8988T (cell line): ENCODE data around the gene TIMM21.

Experiments used
- DNase-seq: peaks from one replicate; pipeline ENCODE4 v3.0.0; 2011

The TIMM21 gene

GRCh38 chr18:74148543-74149070, 284 bp downstream of the TIMM21 start:
- DNase-seq: no peak

DNA sequence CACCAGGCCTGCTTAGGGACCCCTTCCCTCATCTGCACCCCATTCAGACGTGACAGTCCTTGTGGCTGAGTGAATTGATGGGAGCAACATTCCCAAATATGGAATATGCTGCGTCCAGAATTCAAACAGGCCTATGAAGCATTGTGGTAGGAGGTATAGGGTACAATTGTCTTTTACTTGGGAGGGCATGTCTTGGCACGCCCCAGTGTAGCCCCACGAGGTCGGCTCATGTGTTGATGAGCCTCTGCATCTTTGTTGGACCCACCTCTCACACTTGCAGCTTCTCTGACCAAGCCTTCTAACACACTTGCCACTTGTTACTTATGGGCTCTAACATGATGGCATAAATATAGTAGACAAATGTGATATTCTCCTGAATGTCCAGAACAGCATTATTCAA, 1.6 kb downstream of the TIMM21 start:
- no peak for DNase-seq

- DNase-seq: no peak
These were observed 3.9 kb downstream of the TIMM21 start for GRCh38 chr18:74152270-74152669.

- no peak for DNase-seq
These were observed 4.5 kb downstream of the TIMM21 start for GRCh38 chr18:74152857-74153256.

- DNase-seq: no peak
These were observed 5.1 kb downstream of the TIMM21 start for GRCh38 chr18:74153377-74153776.

- DNase-seq: no peak
These were observed 5.5 kb downstream of the TIMM21 start for GRCh38 chr18:74153793-74154192.

DNA sequence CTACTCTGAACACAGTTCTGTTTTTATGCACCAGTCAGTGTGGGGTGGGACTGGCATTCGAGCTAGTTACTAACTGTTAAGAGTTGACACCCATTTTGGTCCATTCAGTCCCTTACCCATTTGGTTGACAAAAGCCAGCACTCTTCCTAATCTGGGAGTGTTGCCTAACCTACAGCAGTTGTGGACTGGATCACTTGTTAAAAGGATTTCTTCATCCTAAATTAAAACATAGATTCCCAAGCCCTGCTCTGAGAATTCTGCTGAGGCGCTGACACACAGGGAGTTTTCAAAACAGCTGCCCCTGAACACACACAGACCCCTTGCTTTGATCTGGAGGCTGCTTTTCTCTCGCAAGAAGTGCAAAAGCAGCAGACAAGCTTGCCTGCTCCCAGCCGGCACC, 6.4 kb downstream of the TIMM21 start:
- no peak for DNase-seq

DNA sequence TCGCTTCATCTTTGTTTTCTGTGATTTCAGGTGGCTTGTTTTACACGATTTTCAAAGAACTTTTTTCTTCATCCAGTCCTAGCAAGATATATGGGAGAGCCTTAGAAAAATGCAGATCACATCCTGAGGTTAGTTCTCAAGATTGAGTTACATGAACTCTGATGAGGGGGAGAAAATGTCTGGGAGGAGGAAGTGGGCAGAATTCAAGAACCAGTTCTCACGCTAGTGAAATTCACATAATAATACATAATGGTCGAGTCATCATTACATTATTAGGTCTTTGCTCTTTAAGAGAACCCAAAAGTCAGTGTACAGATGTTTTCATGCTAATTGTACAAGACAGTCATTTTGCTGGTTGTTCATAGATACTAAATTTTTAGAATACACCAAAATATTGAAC, 7.0 kb downstream of the TIMM21 start:
- DNase-seq: no peak

- DNase-seq: no peak
These were observed 14.8 kb downstream of the TIMM21 start for GRCh38 chr18:74163019-74163660.

DNA sequence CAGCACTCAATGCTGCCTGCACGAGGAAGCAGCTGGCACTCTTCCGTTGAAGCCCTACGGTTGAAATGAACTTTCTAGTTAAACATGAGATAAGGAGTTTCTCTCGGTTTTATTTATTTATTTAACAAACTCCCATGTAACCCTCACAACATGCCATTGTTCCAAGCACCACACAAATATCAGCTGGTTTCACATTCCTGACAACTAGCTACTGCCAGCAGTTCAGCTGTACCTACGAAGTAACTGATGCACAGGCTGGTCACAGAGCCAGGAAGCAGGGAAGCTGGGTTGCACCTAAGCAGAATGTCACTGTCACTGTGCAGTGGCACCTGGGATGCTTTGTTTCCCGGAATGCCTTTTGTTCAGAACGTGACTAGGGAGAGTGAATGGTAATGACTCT, 18.1 kb downstream of the TIMM21 start:
- no peak for DNase-seq

GRCh38 chr18:74171910-74172606, 23.7 kb downstream of the TIMM21 start:
- no peak for DNase-seq

DNA sequence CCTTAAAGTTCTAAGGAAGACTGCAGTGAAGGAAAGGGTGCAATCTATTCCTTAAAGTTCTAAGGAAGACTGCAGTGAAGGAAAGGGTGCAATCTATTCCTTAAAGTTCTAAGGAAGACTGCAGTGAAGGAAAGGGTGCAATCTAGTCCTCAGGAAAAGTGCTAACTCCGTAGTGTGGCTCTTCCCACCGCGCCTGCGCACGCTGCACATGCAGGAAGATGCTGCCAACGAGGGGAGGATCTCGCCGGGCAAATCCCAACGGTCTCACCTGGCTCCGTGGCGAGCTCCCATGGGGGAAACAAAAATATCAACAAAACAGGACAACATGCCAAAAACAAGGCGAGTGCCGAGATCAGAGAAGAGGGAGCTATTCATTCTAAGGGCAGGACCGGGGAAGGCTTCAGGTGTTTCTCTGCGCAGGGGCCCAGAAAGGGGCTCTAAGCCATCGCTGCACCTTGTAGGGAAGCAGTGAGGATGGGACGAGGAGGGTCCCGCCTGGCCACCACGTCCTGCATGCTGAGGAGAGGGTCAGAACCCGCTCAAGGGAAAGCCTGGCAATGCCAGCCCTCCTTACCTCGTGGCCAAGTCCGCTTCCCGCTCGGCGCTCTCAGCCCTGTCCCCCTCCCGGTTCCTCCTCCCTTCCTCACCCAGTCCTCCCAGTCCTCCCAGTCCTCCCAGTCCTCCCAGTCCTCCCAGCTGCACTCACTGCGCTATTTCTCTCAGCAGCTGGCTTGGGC, 24.5 kb downstream of the TIMM21 start:
- DNase-seq: no peak

- DNase-seq: no peak
These were observed 25.1 kb downstream of the TIMM21 start for GRCh38 chr18:74173434-74173750.

- no peak for DNase-seq
These were observed 27.3 kb downstream of the TIMM21 start for GRCh38 chr18:74175658-74176057.

GRCh38 chr18:74178884-74179283, 30.6 kb downstream of the TIMM21 start:
- DNase-seq: no peak

DNA sequence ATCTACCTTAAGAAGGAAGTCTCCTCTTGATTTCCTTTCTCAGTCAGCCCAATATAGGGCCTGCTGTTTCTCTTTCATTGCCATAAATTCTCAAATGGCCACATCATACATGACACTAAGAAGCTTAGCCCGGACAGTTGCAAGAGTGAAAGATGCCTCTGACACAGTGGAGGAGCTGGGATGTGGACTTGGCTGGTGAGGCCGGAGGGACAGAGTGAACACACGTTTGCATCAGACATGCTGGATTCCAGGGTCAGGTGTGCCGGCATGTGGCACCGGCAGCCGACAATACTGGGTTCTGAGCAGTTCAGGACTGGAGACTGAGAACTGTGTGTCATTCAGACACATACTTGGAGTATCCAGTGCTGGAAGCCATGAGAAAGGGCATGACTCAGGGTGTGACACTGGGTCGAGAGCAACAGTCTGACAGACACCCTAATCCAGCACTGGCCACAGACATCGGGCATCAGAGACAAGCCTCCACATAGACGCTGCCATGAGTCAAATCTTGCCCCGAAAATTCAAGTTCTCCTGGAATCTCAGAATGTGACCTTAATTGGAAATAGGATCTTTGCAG, 31.4 kb downstream of the TIMM21 start:
- no peak for DNase-seq

DNA sequence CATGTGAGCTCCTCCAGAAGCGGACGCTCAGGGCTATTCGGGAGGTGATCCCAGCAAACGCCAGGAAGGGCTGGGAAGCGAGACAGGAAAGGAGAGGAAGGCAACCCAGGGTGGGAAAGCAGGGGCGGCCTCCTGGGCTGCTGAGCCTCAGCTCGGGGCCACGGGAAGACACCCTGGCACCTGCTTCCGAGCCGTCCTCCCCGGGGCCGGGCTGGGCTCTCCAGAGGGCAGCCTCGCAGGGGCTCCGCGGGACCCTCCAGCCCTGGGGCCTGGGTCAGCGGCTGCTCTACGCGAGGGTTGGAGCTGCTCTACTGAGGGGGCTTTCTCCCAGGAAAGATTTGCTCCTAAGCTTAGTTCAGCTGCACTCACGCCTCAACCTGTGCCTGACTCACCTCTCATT, 34.0 kb downstream of the TIMM21 start:
- DNase-seq: no peak

- no peak for DNase-seq
These were observed 34.8 kb downstream of the TIMM21 start for GRCh38 chr18:74183130-74183529.

- DNase-seq: no peak
These were observed 36.6 kb downstream of the TIMM21 start for GRCh38 chr18:74184875-74185274.

GRCh38 chr18:74185860-74186259, 37.5 kb downstream of the TIMM21 start:
- no peak for DNase-seq

- no peak for DNase-seq
These were observed 38.3 kb downstream of the TIMM21 start for GRCh38 chr18:74186661-74187060.

DNA sequence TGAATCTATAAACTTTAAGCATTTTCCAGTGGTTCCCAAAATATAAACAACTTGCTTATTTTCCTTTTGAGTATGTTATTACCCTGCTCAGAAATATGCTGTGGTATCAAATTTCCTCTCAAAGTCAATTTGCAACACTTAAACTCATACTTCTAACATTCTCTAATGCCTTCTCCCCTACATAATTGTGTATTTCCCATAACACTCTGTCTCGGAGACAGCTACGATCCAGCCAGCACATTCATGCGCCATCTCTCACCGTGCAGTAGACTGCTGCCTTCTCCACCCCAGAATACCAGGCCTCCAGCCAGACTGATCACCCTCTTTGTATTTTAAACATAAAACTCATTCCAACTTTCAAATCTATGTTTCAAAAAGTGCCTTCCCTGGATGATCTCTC, 41.8 kb downstream of the TIMM21 start:
- DNase-seq: no peak

- DNase-seq: no peak
These were observed 43.3 kb downstream of the TIMM21 start for GRCh38 chr18:74191577-74191976.

DNA sequence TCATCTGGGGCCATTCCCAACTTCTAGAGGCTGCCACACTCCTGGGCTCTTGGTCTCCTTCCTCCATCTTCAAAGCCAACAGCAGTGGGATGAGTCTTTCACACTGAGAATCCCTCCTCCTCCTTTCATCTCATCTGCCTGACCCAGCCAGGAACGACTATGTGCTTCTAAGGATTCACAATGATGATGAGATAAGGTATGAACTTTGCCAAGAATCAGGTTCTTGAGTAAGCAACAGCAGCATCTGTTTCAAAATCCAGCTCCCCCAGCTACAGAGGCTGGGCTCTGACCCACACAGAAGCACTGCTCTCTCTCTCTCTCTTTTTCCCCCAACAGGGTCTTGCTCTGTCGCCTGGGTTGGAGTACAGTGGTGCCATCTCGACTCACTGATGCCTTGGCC, 46.4 kb downstream of the TIMM21 start:
- no peak for DNase-seq
